ENCODE results near the gene WNT8A. TPM values are rescaled to one million over a fixed set of nuclear protein-coding genes. Genes with fewer than 3 reads are reported as not detected.
"Not testable (repeated sequence)": the region's sequence is repeated elsewhere in the genome, so short reads cannot be mapped to it uniquely, and the experiment has no call there.

Gene WNT8A
- total RNA-seq, 1 donor from 2014 or later: not detected

DNA sequence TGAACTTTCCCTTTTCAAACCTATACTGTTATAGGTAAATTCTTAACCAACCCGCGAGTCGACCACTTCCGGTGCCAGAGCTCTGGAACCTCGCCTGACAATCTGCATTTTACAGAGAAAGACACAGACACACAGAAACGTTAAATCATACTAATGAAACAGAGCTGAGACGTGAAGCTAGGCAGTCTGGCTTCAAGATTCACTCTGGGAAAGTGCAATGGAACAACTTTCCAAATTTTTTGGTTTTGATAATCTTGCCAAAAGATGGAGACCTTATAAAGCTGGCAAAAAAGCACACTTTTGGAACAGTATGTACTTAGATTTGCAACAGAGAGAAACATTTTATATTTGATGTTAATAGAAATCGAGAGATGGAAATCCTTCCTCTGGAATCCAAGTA, 15.9 kb upstream of the WNT8A start:
- Mint-ChIP-seq H3K9me3 (no peaks in the 10 kb centered on the region), H3K4me1 (peaks cover 6% of the 10 kb centered on the region), H3K4me3 (no peak overlapping the region), H3K27ac (no peak overlapping the region), H3K27me3 (no peaks in the 10 kb centered on the region), H3K36me3 (ENCODE audit: low read depth) (no peaks in the 10 kb centered on the region)
- intact Hi-C loops (cut with micrococcal nuclease): loop anchor here (1.0 kb wide), 3 partner anchors 32 to 439 kb away; no protein-coding TSS in a partner anchor
- DNase-seq: no peak

DNA sequence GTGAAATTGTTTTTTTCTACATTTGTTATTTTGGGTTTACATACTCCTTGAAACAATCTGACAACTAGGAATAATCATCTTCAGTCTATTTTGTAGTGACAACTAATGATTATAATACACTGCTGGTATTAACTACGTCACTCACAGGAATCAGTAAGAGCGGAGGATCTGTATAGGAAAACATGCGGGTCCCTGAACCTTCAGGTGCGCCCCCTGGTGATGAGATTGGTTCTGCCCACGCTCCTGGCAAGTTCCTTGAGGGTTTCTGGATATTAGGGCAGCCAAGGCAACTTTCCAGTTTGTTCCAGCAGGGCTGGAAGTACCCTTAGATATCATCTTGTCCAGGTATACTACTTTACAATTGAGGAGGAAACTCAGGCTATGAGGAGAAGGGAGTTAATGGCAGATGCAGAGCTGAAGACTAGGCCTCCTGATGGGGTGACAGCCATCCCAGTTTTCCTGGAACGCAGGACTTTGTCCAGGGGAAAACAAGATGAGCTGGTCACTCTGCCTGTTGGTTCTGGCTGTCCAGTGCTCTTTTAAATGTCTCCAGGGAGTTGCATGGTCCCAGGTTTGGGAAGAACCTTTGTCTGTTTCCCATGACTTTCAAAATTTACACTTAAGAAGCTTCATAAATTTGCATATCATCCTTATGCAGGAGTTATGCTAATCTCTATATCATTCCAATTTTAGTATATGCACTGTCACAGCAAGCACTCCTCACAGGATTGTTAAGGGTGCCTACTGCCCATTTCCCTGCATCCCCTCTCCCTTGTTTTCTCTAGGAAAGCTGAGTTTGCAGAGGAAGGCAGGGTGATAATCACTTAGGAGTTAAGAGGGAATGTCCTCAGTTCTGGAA, 14.9 kb upstream of the WNT8A start:
- intact Hi-C loops (cut with micrococcal nuclease): loop anchor here (1.0 kb wide), 3 partner anchors 33 to 440 kb away; no protein-coding TSS in a partner anchor
- Mint-ChIP-seq H3K4me1 (peaks cover 6% of the 10 kb centered on the region), H3K27me3 (no peaks in the 10 kb centered on the region), H3K36me3 (ENCODE audit: low read depth) (no peaks in the 10 kb centered on the region), H3K9me3 (no peaks in the 10 kb centered on the region), H3K4me3 (no peak overlapping the region), H3K27ac (no peak overlapping the region)
- DNase-seq: peak; percentile 90

DNA sequence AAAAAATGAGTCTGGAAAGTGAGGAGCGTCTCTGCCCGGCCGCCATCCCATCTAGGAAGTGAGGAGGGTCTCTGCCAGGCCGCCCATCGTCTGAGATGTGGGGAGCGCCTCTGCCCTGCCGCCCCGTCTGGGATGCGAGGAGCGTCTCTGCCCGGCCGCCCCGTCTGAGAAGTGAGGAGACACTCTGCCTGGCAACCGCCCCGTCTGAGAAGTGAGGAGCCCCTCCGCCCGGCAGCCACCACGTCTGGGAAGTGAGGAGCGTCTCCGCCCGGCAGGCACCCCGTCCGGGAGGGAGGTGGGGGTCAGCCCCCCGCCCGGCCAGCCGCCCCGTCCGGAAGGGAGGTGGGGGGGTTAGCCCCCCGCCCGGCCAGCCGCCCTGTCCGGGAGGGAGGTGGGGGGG, 13.8 kb upstream of the WNT8A start:
- H3K4me3 Mint-ChIP-seq; H3K27me3 Mint-ChIP-seq; H3K36me3 Mint-ChIP-seq (ENCODE audit: low read depth); DNase-seq; intact Hi-C loops (cut with micrococcal nuclease); H3K4me1 Mint-ChIP-seq; H3K9me3 Mint-ChIP-seq: not testable (repeated sequence)
- peak overlapping the region; percentile 45 for H3K27ac Mint-ChIP-seq

DNA sequence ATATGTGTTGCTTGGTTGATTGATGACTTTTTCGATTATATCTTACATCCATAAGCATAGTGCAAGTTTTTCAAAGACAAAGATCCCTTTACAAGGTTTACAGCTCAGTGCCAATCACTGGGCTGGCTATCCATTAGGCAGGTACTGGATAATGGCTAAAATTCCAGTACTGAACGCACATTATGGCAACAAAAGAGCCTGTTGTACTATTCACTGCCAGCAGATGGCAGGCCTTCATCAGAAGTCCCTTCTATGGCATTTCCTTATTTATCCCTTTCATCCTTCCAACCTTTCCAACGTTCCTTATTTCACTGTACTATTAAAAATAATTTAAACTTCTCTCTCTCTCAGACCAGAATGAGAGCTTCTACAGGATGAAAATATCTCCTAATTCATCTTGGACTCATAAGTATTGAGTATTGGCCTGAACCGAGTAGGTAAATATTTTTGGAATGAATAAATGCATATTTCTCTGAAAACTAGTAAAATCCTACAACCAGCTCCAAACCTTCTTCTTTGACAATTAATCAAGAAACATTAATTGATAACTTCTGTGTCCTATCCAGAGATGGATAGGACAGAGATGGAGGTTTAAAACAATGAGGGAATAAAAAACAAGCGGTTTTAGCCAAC, 6.7 kb upstream of the WNT8A start:
- intact Hi-C loops (cut with micrococcal nuclease): loop anchor here (1.0 kb wide), 1 partner anchor 56 kb away; no protein-coding TSS in a partner anchor
- Mint-ChIP-seq H3K4me3 (no peak overlapping the region), H3K27me3 (peaks cover 5% of the 10 kb centered on the region), H3K27ac (no peak overlapping the region), H3K4me1 (peaks cover 8% of the 10 kb centered on the region), H3K36me3 (ENCODE audit: low read depth) (no peaks in the 10 kb centered on the region), H3K9me3 (no peaks in the 10 kb centered on the region)
- peak; percentile 84 for DNase-seq

DNA sequence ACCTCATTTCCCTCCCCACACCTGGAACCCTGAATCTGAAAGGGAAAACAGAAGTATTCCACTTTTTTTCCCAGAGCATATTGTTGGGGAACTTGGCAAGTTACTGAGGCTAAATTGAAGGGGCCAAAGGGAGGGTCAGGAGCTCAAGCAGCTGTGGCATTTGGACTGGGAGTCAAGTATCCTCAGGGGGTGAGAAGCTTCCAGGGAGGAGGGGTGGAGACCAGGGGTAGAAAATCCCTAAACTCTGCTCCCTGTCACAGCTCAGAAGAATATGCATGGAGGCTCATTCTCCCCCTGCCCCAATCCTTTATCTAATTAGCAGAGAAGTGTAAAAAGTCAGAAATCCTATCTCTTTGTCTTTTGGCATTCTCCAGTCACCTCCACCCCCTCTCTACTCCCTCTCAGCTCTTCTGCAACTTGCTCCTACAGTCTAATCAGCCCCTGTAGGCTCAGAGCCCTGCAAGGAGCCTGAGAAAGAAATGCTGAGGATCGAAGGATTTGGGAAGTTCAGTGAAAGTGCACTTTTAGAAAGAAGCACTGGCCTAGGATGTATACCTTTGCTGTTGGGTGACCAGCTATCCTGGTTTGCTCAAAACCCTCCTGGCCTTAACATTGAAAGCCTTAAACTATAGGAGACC, 5.7 kb upstream of the WNT8A start:
- no peak overlapping the region for H3K4me3 Mint-ChIP-seq
- H3K27ac Mint-ChIP-seq: no peak overlapping the region
- H3K36me3 Mint-ChIP-seq (ENCODE audit: low read depth): no peaks in the 10 kb centered on the region
- intact Hi-C loops (cut with micrococcal nuclease): no loop called here
- H3K9me3 Mint-ChIP-seq: no peaks in the 10 kb centered on the region
- H3K27me3 Mint-ChIP-seq: peaks cover 5% of the 10 kb centered on the region
- H3K4me1 Mint-ChIP-seq: peaks cover 8% of the 10 kb centered on the region
- DNase-seq: no peak

DNA sequence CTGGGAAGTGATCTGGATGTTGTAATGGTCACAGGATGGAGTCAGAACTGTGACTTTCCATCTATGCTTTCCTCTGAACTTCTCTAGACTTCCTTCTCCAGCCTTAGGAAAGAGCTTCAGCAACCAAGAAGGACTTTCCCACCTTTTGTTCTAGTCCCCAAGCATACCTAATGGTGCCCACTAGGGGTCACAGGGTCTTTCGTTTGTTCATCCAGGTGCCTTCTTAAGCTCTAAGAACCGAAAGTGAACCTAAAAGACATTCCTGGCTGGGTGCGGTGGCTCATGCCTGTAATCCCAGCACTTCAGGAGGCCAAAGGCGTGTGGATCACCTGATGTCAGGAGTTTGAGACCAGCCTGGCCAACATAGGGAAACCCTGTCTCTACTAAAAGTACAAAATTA, 1.8 kb upstream of the WNT8A start:
- H3K27me3 Mint-ChIP-seq: no peaks in the 10 kb centered on the region
- no peak overlapping the region for H3K4me3 Mint-ChIP-seq
- H3K36me3 Mint-ChIP-seq (ENCODE audit: low read depth): no peaks in the 10 kb centered on the region
- DNase-seq: no peak
- no peak overlapping the region for H3K27ac Mint-ChIP-seq
- no peaks in the 10 kb centered on the region for H3K9me3 Mint-ChIP-seq
- H3K4me1 Mint-ChIP-seq: peaks cover 8% of the 10 kb centered on the region
- intact Hi-C loops (cut with micrococcal nuclease): no loop called here

DNA sequence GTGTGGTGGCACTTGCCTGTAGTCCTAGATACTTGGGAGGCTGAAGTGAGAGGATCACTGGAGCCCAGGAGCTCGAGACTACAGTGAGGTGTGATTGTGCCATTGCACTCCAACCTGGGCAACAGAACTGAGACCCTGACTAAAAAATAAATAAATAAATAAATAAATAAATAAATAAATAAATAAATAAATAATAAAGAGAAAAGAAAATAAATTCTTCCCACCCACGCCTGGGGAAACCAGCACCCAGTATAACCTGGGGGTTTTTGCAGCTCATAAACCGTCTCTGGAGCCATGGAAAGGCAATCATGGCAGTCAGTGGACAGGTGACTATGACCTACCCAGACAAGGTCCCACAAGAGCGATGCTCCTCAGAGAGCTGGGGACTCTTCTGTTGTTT, 7.9 kb downstream of the WNT8A start:
- Mint-ChIP-seq H3K27ac (no peak overlapping the region), H3K27me3 (peaks cover 2% of the 10 kb centered on the region), H3K4me3 (no peak overlapping the region), H3K4me1 (peaks cover 19% of the 10 kb centered on the region), H3K36me3 (ENCODE audit: low read depth) (no peaks in the 10 kb centered on the region), H3K9me3 (no peaks in the 10 kb centered on the region)
- intact Hi-C loops (cut with micrococcal nuclease): no loop called here
- DNase-seq: no peak

DNA sequence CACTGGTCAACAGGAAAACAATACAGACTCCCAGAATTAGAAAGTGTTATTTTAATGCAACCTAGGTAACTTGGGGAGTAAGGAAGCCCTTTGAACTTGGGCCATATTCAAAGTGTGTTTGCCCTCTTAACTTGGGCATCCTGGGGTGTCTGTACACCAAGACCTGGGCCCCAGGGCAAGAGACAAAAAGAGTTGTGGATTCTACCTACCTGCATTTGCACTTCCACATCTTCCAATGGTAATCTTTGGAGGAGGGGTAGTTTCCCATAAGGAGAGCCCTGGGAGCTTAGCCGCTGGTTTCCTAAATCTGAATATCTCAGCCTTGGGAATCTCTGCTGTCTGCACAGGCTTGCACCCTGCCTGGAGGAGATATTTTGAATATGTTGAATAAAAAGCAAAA, 8.5 kb downstream of the WNT8A start:
- Mint-ChIP-seq H3K27me3 (peaks cover 2% of the 10 kb centered on the region), H3K36me3 (ENCODE audit: low read depth) (no peaks in the 10 kb centered on the region), H3K27ac (no peak overlapping the region), H3K4me3 (no peak overlapping the region), H3K9me3 (no peaks in the 10 kb centered on the region), H3K4me1 (peaks cover 21% of the 10 kb centered on the region)
- intact Hi-C loops (cut with micrococcal nuclease): no loop called here
- DNase-seq: no peak

DNA sequence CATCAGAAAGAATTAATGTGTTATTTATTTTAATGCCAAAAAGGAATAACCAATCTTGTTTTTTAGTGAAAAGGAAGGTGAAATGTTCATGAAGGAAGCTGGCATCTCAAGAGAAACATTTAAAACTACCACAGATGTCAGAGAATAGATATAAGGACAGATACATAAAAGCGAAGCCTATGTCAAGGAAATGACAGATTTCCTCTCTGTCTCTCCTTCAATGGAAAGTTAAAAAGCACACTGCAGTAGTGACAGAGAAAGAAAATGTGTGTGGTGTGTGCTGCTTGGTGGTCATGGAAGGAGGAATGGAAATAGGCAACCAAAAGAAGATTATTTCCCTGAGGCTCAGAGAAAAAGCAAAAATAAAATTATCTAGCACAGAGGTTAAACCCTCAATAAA, 9.2 kb downstream of the WNT8A start:
- intact Hi-C loops (cut with micrococcal nuclease): no loop called here
- H3K27ac Mint-ChIP-seq: no peak overlapping the region
- H3K36me3 Mint-ChIP-seq (ENCODE audit: low read depth): no peaks in the 10 kb centered on the region
- peaks cover 2% of the 10 kb centered on the region for H3K27me3 Mint-ChIP-seq
- no peak for DNase-seq
- H3K4me1 Mint-ChIP-seq: peaks cover 24% of the 10 kb centered on the region
- H3K4me3 Mint-ChIP-seq: no peak overlapping the region
- H3K9me3 Mint-ChIP-seq: no peaks in the 10 kb centered on the region

DNA sequence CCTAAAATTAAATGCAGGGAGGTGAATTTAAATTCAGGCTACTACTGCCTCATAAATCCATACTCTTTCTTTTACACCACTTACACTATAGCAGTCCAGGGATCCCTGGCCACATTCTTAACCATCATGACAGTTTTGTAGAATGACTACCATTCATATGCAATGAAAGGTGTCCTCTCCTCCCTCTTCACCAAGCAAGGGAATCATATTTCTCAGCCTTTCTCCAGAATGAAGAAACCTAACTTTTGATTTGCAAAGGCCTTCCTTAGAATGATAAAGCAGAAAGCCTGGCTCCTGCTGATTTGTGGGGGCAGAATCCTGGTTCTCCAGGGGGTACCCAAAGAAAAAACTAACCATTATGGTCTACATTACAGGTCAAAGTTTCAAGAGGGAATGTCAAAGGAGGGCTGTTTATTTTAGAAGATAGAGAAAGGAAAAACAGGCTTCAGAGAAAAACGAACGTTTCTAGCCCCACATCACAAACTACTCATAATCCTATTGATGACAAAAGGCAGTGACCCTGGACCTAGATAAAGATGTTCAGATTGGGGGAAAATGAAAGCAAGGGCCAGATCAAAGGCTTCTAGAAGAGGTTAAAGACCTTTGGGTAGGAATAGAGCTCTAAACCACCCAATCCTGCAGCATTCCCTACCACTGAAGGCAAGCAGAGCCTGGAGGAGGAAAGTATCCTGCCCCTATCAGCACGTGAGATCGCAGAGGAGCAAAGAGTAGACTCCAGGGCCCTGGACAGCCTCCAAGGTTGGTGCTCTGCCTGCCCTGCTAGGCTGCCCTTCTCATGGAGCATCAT, 11.5 kb downstream of the WNT8A start:
- no peak for DNase-seq
- peaks cover 24% of the 10 kb centered on the region for H3K4me1 Mint-ChIP-seq
- H3K27me3 Mint-ChIP-seq: peaks cover 4% of the 10 kb centered on the region
- H3K36me3 Mint-ChIP-seq (ENCODE audit: low read depth): no peaks in the 10 kb centered on the region
- intact Hi-C loops (cut with micrococcal nuclease): no loop called here
- no peaks in the 10 kb centered on the region for H3K9me3 Mint-ChIP-seq
- H3K27ac Mint-ChIP-seq: no peak overlapping the region
- no peak overlapping the region for H3K4me3 Mint-ChIP-seq

DNA sequence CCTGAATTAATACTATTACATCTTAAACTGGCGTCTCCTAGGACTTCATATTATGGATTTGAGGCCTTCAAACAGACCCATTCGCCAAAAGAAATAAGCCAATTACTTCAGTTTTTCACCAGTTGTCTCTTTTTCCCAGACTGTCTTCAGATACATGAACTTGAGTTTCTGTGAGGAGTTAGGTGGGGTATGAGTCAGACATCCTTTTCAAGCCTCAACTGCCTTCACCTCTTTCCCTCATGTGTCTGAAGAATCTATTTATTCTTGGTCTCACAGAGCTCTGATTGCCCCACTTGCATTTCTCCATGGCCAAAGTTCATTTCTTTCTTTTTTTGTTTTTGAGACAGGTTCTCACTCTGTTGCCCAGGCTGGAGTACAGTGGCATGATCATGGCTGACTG, 12.5 kb downstream of the WNT8A start:
- Mint-ChIP-seq H3K36me3 (ENCODE audit: low read depth) (no peaks in the 10 kb centered on the region), H3K27me3 (peaks cover 2% of the 10 kb centered on the region), H3K9me3 (no peaks in the 10 kb centered on the region), H3K27ac (peak overlapping the region; percentile 1), H3K4me3 (no peak overlapping the region), H3K4me1 (peaks cover 24% of the 10 kb centered on the region)
- no peak for DNase-seq
- intact Hi-C loops (cut with micrococcal nuclease): no loop called here

DNA sequence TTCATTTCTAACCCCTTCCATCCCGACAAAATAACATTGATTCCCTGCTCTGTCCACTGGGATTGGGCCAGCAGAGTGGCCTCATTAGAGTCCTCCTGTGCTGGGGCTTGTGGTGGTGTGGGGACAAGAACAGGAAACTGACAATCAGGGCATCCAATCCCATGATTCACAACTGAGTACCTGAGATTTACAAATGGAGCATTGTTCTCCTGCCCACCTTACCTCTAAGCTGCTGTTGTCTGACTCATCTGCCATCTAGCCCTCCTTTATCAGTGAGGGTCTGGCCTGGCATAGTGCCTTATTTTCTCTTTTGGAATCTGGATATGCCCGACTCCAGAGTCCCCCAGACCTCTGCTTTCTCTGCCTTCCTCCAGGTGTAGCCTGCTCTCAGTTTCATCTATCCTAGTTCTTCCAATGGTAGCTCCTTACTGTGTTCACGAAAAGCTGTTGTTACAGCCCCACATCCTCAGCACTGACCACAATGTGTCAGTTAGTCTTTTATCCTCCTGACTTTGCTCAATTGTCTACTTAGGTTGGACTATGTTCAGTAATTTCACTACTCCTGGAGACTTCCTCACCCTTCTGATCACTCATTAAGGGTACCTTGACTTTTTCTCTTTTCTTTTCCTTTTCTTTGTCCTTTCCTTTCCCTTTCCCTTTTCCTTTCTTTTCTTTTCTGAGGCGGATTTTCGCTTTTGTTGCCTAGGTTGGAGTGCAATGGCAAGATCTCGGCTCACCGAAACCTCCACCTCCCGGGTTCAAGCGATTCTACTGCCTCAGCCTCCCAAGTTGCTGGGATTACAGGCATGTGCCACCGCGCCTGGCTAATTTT, 13.4 kb downstream of the WNT8A start:
- H3K27me3 Mint-ChIP-seq: peaks cover 2% of the 10 kb centered on the region
- no peaks in the 10 kb centered on the region for H3K9me3 Mint-ChIP-seq
- no peak for DNase-seq
- intact Hi-C loops (cut with micrococcal nuclease): no loop called here
- H3K4me1 Mint-ChIP-seq: peaks cover 24% of the 10 kb centered on the region
- no peak overlapping the region for H3K4me3 Mint-ChIP-seq
- H3K27ac Mint-ChIP-seq: no peak overlapping the region
- no peaks in the 10 kb centered on the region for H3K36me3 Mint-ChIP-seq (ENCODE audit: low read depth)

All from activated CD4-positive, alpha-beta T cell treated with anti-CD3 and anti-CD28 coated beads, Interleukin-2, amount 10 ng/mL, durations not matched to agents 24 days and 14 days (primary cell).